AG09319 (cell line): ENCODE results near the gene WNT2B.

Experiments used
- DNase-seq: peaks from one replicate; pipeline ENCODE4 v3.0.0-alpha.2; 2010; ENCODE audit warnings: low read depth; ENCODE audit errors: extremely low read depth
- TF ChIP-seq, protein P1 (sequence below): IDR thresholded peaks from 2 replicates; pipeline ENCODE4 v1.5.1; 2011; ENCODE audit warnings: low read depth, mild to moderate bottlenecking, inconsistent platforms, low read length, moderate library complexity

The WNT2B gene

GRCh38 chr1:112518186-112518585 is 9.4 kb downstream of the WNT2B start:
- no peak for DNase-seq
- TF ChIP-seq, protein P1, sequence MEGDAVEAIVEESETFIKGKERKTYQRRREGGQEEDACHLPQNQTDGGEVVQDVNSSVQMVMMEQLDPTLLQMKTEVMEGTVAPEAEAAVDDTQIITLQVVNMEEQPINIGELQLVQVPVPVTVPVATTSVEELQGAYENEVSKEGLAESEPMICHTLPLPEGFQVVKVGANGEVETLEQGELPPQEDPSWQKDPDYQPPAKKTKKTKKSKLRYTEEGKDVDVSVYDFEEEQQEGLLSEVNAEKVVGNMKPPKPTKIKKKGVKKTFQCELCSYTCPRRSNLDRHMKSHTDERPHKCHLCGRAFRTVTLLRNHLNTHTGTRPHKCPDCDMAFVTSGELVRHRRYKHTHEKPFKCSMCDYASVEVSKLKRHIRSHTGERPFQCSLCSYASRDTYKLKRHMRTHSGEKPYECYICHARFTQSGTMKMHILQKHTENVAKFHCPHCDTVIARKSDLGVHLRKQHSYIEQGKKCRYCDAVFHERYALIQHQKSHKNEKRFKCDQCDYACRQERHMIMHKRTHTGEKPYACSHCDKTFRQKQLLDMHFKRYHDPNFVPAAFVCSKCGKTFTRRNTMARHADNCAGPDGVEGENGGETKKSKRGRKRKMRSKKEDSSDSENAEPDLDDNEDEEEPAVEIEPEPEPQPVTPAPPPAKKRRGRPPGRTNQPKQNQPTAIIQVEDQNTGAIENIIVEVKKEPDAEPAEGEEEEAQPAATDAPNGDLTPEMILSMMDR = no peak

DNA sequence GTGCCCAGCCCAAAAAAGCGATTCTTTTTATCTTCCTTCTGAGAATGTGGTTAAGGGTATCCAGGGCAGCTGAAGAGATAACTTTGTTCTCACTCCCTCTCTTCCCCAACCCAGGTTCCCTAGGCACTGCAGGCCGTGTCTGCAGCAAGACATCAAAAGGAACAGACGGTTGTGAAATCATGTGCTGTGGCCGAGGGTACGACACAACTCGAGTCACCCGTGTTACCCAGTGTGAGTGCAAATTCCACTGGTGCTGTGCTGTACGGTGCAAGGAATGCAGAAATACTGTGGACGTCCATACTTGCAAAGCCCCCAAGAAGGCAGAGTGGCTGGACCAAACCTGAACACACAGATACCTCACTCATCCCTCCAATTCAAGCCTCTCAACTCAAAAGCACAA is 11.4 kb downstream of the WNT2B start:
- no peak for DNase-seq
- TF ChIP-seq, protein P1 = no peak

GRCh38 chr1:112522621-112523020 is 13.9 kb downstream of the WNT2B start:
- peak; percentile 56 for DNase-seq
- TF ChIP-seq, protein P1 = no peak

DNA sequence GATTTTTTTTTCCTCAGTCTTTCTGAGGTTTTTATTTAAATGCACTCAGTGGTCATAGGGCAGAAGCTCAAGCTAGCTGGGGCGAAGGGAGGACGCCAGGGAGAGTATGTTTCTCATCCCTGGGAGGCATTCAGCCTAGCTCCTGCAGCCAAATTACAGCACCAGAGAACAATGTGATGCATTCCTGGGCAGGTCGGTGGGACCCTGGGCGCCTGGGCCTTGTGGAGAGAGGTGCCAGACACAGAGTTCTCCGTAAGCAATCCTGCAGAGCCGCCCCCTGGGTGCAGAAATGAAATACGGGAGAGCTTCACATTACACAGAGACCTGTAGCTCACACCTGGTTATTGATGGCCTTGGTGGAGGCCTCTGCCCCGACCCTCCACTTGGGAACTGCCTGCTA is 15.5 kb downstream of the WNT2B start:
- TF ChIP-seq, protein P1 = no peak
- no peak for DNase-seq

GRCh38 chr1:112524986-112525385 is 16.2 kb downstream of the WNT2B start:
- no peak for DNase-seq
- TF ChIP-seq, protein P1 = no peak

- TF ChIP-seq, protein P1 = no peak
Measured at GRCh38 chr1:112527266-112528010, 18.7 kb downstream of the WNT2B start.

DNA sequence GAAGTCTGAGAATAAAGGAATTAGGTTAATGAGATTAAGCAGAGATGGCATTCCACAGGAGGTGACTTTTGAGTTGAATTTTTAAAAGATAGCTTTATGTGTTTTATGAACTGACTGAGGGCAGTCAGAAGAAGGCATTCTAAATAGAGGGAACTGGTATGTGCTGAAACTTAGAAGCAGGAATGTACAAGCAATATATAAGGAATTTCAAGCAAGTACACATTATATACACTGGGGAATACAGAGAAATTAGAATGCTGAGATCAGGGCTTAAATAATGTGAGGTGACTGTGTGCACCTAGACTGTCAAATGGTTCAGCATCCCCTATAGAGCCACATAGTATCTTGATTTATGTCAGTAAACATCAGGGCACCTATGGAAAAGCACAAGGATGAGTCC is 19.3 kb downstream of the WNT2B start:
- no peak for DNase-seq
- TF ChIP-seq, protein P1 = no peak

More at GRCh38 chr1:112527266-112528010, 18.7 kb downstream of the WNT2B start:
- no peak for DNase-seq
